CD8-positive, alpha-beta memory T cell (primary cell): ENCODE data around the gene HES5. TPM values are rescaled to one million over a fixed set of nuclear protein-coding genes. Genes with fewer than 3 reads are reported as not detected.
A peak's percentile ranks its signal among the peaks of the same experiment; 100 is the strongest.

Source experiments
- CTCF ChIA-PET: fragments of 350-600 bp; sonication (Branson Sonifier 250); formaldehyde crosslinking; loops from one replicate; lab custom pipeline; 2021; ENCODE audit warnings: antibody characterized with exemption; lab: Charles Lee
- POLR2A ChIA-PET: fragments of 350-600 bp; sonication (Branson Sonifier 250); formaldehyde crosslinking; loops from one replicate; lab custom pipeline; 2021; ENCODE audit warnings: antibody characterized with exemption; lab: Charles Lee
- DNase-seq, 5 donors: peaks; one replicate each; pipeline versions ENCODE4 v3.0.0 to v3.0.0-alpha.2; 2020 to 2022; ENCODE audit warnings: mixed read lengths in 1 of 5
- H3K27ac ChIP-seq: one replicate; pipeline ENCODE4 v1.7.0; 2013; ENCODE audit warnings: low read depth, mild to moderate bottlenecking, low read length, moderate library complexity
- H3K27me3 ChIP-seq: 2 replicates; pipeline ENCODE4 v1.7.0; 2013; ENCODE audit warnings: low read length, mild to moderate bottlenecking; ENCODE audit not compliant: insufficient read depth, poor library complexity, severe bottlenecking
- H3K36me3 ChIP-seq: 2 replicates; pipeline ENCODE4 v1.7.0; 2013; ENCODE audit warnings: mild to moderate bottlenecking, low read length, moderate library complexity; ENCODE audit not compliant: insufficient read depth
- H3K4me1 ChIP-seq: 2 replicates; pipeline ENCODE4 v1.7.0; 2013; ENCODE audit warnings: mild to moderate bottlenecking, low read length, moderate library complexity; ENCODE audit not compliant: insufficient read depth
- H3K4me3 ChIP-seq: 2 replicates; pipeline ENCODE4 v1.7.0; 2013; ENCODE audit warnings: mild to moderate bottlenecking, low read length
- H3K9me3 ChIP-seq: 2 replicates; pipeline ENCODE4 v1.7.0; 2013; ENCODE audit warnings: mild to moderate bottlenecking, low read length
- H3K27ac Mint-ChIP-seq, 8 donors: one replicate each; pipeline ENCODE4 v1.8.0; 2020 to 2021; ENCODE audit warnings: mixed read lengths in 8 of 8, mild to moderate bottlenecking in 6 of 8, inconsistent platforms in 3 of 8, moderate library complexity in 3 of 8
- H3K27me3 Mint-ChIP-seq, 2 donors: one replicate each; pipeline ENCODE4 v1.8.0; 2020 to 2021; ENCODE audit warnings: mixed read lengths in 2 of 2, mild to moderate bottlenecking in 1 of 2, moderate library complexity in 1 of 2
- H3K36me3 Mint-ChIP-seq, 3 donors: one replicate each; pipeline ENCODE4 v1.8.0; 2020 to 2021; ENCODE audit warnings: mixed read lengths in 3 of 3, inconsistent platforms in 1 of 3, mild to moderate bottlenecking in 1 of 3
- H3K4me1 Mint-ChIP-seq, 3 donors: one replicate each; pipeline ENCODE4 v1.8.0; 2020 to 2021; ENCODE audit warnings: mixed read lengths in 3 of 3, inconsistent platforms in 1 of 3, mild to moderate bottlenecking in 1 of 3
- H3K4me3 Mint-ChIP-seq, 7 donors: one replicate each; pipeline ENCODE4 v1.8.0; 2020 to 2021; ENCODE audit warnings: mixed read lengths in 7 of 7, mild to moderate bottlenecking in 6 of 7, moderate library complexity in 4 of 7, inconsistent platforms in 2 of 7
- H3K9me3 Mint-ChIP-seq, 5 donors: one replicate each; pipeline ENCODE4 v1.8.0; 2020 to 2022; ENCODE audit warnings: mixed read lengths in 5 of 5, mild to moderate bottlenecking in 3 of 5, moderate library complexity in 2 of 5, inconsistent platforms in 1 of 5
- polyA plus RNA-seq: library from polyadenylated mRNA; unstranded; fragments of 300-500 nt; fragmentation: Illumina TruSeq; gene quantifications from one replicate; pipeline ENCODE4 v1.2.3, GENCODE V29; 2021
- total RNA-seq, 2 experiments: library from RNA; stranded (reverse); gene quantifications; one replicate each; pipeline ENCODE4 v1.2.3, GENCODE V29; 2021

Gene HES5
- total and polyA plus RNA-seq, 3 experiments from 2014 or later = not detected

GRCh38 chr1:2544093-2544874 is 14.2 kb upstream of the HES5 start:
- Histone ChIP-seq H3K27me3 (no peaks in the 10 kb centered on the region), H3K9me3 (no peaks in the 10 kb centered on the region), H3K4me1 (peaks cover 52% of the 10 kb centered on the region), H3K36me3 (no peaks in the 10 kb centered on the region), H3K27ac (peak overlapping the region; percentile 70), H3K4me3 (no peak overlapping the region)
- Mint-ChIP-seq H3K4me3 (peak overlapping the region in 1 of 7 donors; percentile 36), H3K27me3 (no peaks in the 10 kb centered on the region), H3K4me1 (peaks cover 13 to 48% (median 15%) of the 10 kb centered on the region in 3 donors), H3K9me3 (no peaks in the 10 kb centered on the region), H3K27ac (peak overlapping the region in 5 of 8 donors; percentile 12 to 97 (median 27)), H3K36me3 (peaks cover 0 to 2% (median 0%) of the 10 kb centered on the region in 3 donors)
- ChIA-PET CTCF (interaction anchor here (10.9 kb wide), 1 partner anchor 18 kb away, joined by 134 read pairs; the partner anchor contains the start of genes HES5 and PANK4), POLR2A (interaction anchor here (1.3 to 1.8 kb wide), 3 partner anchors 13 to 20 kb away, joined by 3 to 6 read pairs (median 4); partner anchors contain the start of gene PANK4)
- no peak for DNase-seq

- H3K27me3 ChIP-seq = no peaks in the 10 kb centered on the region
- H3K9me3 Mint-ChIP-seq = no peaks in the 10 kb centered on the region
- ChIA-PET POLR2A (interaction anchor here (1.3 to 1.5 kb wide), 2 partner anchors 17 to 19 kb away, joined by 3 to 6 read pairs; partner anchors contain the start of gene PANK4), CTCF (interaction anchor here (10.9 kb wide), 1 partner anchor 17 kb away, joined by 134 read pairs; the partner anchor contains the start of genes HES5 and PANK4)
- H3K36me3 Mint-ChIP-seq = peaks cover 0 to 2% (median 0%) of the 10 kb centered on the region in 3 donors
- H3K9me3 ChIP-seq = no peaks in the 10 kb centered on the region
- H3K36me3 ChIP-seq = no peaks in the 10 kb centered on the region
- no peak overlapping the region for H3K4me3 Mint-ChIP-seq
- no peaks in the 10 kb centered on the region for H3K27me3 Mint-ChIP-seq
- peaks cover 8 to 41% (median 11%) of the 10 kb centered on the region in 3 donors for H3K4me1 Mint-ChIP-seq
- H3K27ac Mint-ChIP-seq = no peak overlapping the region
- peak overlapping the region; percentile 70 for H3K27ac ChIP-seq
- peak; percentile 29 to 73 (median 44) for DNase-seq
- H3K4me1 ChIP-seq = peaks cover 46% of the 10 kb centered on the region
- H3K4me3 ChIP-seq = no peak overlapping the region
These were observed 13.6 kb upstream of the HES5 start for GRCh38 chr1:2543543-2544092.

DNA sequence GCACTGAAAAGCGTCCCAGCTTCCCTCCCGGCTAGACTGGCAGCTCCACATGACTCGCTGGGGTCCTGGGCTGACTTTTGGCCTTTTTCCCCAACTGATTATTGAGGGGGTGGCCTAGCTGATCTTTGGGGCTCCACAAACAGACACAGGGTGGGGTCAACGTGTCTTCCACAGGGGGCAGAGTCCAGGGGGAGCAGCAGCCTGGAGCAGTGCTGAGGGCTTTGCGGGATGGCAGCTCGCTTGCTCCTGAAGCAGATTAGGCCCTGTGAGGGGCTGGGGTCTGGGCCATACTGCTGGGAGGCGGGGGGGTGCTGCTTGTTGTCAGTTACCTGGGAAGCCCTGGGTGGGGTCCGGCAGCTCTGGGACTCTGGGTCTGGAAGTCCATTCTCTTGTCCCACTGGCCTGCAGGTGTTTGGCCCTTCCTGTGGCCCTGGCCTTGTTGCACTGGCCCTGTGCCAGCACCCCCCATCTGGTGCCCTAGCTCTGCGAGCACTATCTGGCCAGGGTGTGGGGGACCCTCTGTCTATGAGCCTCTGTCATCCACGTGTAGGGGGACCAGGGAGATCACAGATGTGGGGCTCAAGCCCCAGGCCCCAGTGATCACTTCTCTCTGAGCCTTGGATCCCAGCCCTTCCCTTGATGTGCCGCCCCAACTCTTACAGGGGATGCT is 12.3 kb upstream of the HES5 start:
- Mint-ChIP-seq H3K4me1 (peaks cover 0 to 33% (median 5%) of the 10 kb centered on the region in 3 donors), H3K4me3 (no peak overlapping the region), H3K27me3 (no peaks in the 10 kb centered on the region), H3K36me3 (peaks cover 0 to 2% (median 0%) of the 10 kb centered on the region in 3 donors), H3K9me3 (no peaks in the 10 kb centered on the region), H3K27ac (peak overlapping the region in 2 of 8 donors; percentile 52 to 57)
- H3K4me3 ChIP-seq = no peak overlapping the region
- no peak for DNase-seq
- peaks cover 35% of the 10 kb centered on the region for H3K4me1 ChIP-seq
- CTCF ChIA-PET = interaction anchor here (1.6 to 10.9 kb wide), 2 partner anchors 16 to 127 kb away, joined by 5 to 134 read pairs; partner anchors contain the start of genes HES5 and PANK4
- H3K27me3 ChIP-seq = no peaks in the 10 kb centered on the region
- H3K36me3 ChIP-seq = no peaks in the 10 kb centered on the region
- no peaks in the 10 kb centered on the region for H3K9me3 ChIP-seq
- POLR2A ChIA-PET = no interaction called here
- peak overlapping the region; percentile 16 for H3K27ac ChIP-seq

DNA sequence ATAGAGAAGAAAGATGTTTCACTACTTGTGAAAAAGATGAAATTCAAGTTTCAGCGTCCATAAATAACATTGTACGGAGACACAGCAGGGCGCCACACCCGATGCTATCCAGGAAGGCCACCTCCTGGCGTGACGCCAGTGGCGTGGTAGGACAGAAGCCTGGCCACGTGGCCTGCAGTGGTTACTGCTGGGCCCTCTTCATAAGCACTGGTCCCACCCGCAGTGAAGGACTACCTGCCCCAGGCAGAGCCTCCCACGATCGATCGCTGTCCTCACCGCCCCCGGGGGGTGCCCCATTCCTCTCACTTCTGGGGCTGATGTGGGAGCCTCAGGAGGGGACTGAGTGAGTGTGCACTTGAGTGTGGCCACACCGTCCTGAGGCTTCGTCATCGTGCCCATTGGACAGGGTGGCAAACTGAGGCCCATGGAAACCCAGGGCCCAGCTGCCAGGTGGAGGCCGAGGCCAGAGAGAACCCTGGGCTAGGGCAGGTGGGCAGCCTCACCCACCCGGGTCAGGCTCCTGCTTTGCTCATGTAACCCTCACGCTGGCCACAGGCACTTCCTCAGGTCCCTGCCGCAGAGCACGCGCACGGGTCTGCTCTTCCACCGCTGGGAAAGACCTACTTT is 11.7 kb upstream of the HES5 start:
- Mint-ChIP-seq H3K27me3 (no peaks in the 10 kb centered on the region), H3K4me3 (no peak overlapping the region), H3K27ac (no peak overlapping the region), H3K4me1 (peaks cover 0 to 29% (median 4%) of the 10 kb centered on the region in 3 donors), H3K36me3 (peaks cover 0 to 2% (median 0%) of the 10 kb centered on the region in 3 donors), H3K9me3 (no peaks in the 10 kb centered on the region)
- no peaks in the 10 kb centered on the region for H3K36me3 ChIP-seq
- peaks cover 35% of the 10 kb centered on the region for H3K4me1 ChIP-seq
- CTCF ChIA-PET = interaction anchor here (1.6 to 10.9 kb wide), 2 partner anchors 15 to 127 kb away, joined by 5 to 134 read pairs; partner anchors contain the start of genes HES5 and PANK4
- DNase-seq = no peak
- H3K4me3 ChIP-seq = no peak overlapping the region
- H3K9me3 ChIP-seq = no peaks in the 10 kb centered on the region
- H3K27me3 ChIP-seq = no peaks in the 10 kb centered on the region
- peak overlapping the region; percentile 16 for H3K27ac ChIP-seq
- POLR2A ChIA-PET = interaction anchor here (0.7 to 2.1 kb wide), 2 partner anchors 18 to 391 kb away, joined by 4 to 7 read pairs; no protein-coding TSS in a partner anchor

GRCh38 chr1:2540816-2541492 is 10.9 kb upstream of the HES5 start:
- ChIA-PET POLR2A (interaction anchor here (0.7 to 2.1 kb wide), 3 partner anchors 11 to 390 kb away, joined by 3 to 7 read pairs (median 4); partner anchors contain the start of gene HES5), CTCF (interaction anchor here (1.6 to 10.9 kb wide), 2 partner anchors 14 to 126 kb away, joined by 5 to 134 read pairs; partner anchors contain the start of genes HES5 and PANK4)
- Histone ChIP-seq H3K9me3 (no peaks in the 10 kb centered on the region), H3K27me3 (no peaks in the 10 kb centered on the region), H3K4me1 (peaks cover 35% of the 10 kb centered on the region), H3K27ac (no peak overlapping the region), H3K36me3 (no peaks in the 10 kb centered on the region), H3K4me3 (no peak overlapping the region)
- peaks cover 0 to 2% (median 0%) of the 10 kb centered on the region in 3 donors for H3K36me3 Mint-ChIP-seq
- H3K9me3 Mint-ChIP-seq = no peaks in the 10 kb centered on the region
- no peak overlapping the region for H3K4me3 Mint-ChIP-seq
- H3K27me3 Mint-ChIP-seq = peaks cover 3% of the 10 kb centered on the region in 2 donors
- no peak overlapping the region for H3K27ac Mint-ChIP-seq
- peaks cover 0 to 29% (median 4%) of the 10 kb centered on the region in 3 donors for H3K4me1 Mint-ChIP-seq
- DNase-seq = no peak

GRCh38 chr1:2539312-2539907 is 9.3 kb upstream of the HES5 start:
- ChIA-PET CTCF (interaction anchor here (1.1 to 10.9 kb wide), 2 partner anchors 9 to 13 kb away, joined by 3 to 134 read pairs; partner anchors contain the start of genes HES5 and PANK4), POLR2A (interaction anchor here (1.2 to 2.1 kb wide), 2 partner anchors 12 to 15 kb away, joined by 4 to 7 read pairs; no protein-coding TSS in a partner anchor)
- DNase-seq = no peak
- no peaks in the 10 kb centered on the region for H3K27me3 ChIP-seq
- H3K4me3 ChIP-seq = no peak overlapping the region
- Mint-ChIP-seq H3K27ac (no peak overlapping the region), H3K4me1 (peaks cover 0 to 18% (median 2%) of the 10 kb centered on the region in 3 donors), H3K27me3 (peaks cover 3 to 7% of the 10 kb centered on the region in 2 donors), H3K9me3 (no peaks in the 10 kb centered on the region), H3K36me3 (peaks cover 0 to 2% (median 0%) of the 10 kb centered on the region in 3 donors), H3K4me3 (no peak overlapping the region)
- H3K9me3 ChIP-seq = no peaks in the 10 kb centered on the region
- no peak overlapping the region for H3K27ac ChIP-seq
- H3K36me3 ChIP-seq = no peaks in the 10 kb centered on the region
- peaks cover 29% of the 10 kb centered on the region for H3K4me1 ChIP-seq
